CD4-positive, alpha-beta T cell treated with Interleukin-6 at 100 ng/mL for 8 hours (primary cell): Measurements from ENCODE around the gene SLC23A2.
"Not testable (repeated sequence)": the region's sequence is repeated elsewhere in the genome, so short reads cannot be mapped to it uniquely, and the experiment has no call there.

Experiments used
- DNase-seq: peaks from one replicate; pipeline ENCODE4 v3.0.0-alpha.2; 2020; ENCODE audit warnings: mixed read lengths, low spot score

The SLC23A2 gene

DNA sequence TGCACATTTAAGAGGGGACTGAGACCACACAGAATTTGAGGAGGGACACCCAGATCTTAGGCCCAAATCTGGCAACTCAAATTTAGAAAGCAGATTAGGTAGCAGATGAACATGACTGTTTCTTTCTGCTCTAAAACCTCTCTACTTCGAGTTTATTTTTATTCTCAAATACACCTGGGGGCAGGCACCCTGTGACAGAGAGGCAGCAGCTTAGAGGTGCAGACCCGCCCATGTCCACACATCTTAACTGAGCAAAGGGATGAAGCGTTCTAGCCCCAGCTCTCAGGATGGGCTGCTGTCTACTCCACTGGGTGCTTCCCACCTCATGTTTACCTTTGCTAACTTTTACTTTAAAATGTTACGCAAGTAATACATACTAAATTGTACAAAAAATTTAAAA lies 125.0 kb downstream of the SLC23A2 start:
- DNase-seq: no peak

DNA sequence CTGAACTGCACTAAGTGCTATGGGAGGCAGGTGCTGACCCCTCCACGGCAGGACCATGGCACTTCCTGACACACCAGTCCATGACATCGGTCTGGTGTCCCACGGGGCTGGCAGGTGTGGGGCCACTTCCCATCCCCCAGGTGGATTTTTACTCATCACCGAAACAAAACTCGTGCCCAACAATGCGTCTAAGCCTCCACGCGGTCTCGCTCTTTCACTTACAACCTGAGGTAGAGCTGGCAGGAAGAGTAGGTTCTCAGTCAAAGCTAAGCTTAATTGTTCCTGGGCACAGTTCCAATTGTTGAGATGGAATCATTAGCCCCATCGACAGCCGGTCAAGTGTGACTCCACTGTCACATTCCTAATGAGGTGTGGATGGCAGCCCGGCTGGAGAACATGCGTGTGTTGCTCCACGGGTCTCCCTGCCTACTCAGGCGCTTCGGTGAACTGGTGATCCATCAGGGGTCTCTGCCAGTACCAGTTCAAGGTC lies 125.7 kb downstream of the SLC23A2 start:
- DNase-seq: no peak

DNA sequence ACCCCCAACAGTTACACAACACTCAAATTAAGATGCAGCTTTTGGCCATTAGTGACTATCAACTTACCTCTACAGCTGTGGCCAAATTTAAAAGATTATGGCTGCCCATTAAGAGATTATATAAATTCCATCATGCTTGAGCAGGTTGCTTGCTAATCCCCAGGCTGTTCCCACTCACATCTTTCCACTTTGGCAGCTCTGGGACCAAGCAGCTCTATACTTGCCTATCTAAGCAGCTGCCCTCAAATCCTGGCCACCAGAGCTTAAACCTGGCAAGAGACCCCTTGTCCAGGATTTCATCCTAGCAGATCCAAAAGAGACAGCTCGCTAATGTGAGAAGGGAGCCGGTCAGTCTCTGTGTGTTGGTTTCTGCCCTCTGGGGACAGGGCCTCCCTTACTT lies 127.9 kb downstream of the SLC23A2 start:
- no peak for DNase-seq

DNA sequence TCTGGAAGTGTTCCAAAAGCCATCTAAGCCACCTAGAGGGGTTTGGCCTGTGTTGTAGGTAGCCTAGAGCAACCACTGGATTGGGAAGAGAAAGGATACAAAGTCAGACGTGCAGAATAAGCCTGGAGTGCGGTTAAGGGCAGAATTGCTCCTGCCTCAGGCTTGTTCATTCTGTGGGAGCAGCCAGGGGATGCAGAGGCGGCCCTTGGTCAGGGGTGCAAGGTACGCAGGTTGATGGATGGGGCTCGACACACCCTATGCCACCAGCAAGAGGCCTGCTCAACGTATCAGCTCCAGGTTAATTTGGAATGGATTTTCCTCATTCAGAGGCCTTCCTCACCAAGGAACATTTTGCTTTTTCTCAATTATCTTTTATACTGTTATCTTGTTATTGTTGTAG lies 129.8 kb downstream of the SLC23A2 start:
- no peak for DNase-seq

DNA sequence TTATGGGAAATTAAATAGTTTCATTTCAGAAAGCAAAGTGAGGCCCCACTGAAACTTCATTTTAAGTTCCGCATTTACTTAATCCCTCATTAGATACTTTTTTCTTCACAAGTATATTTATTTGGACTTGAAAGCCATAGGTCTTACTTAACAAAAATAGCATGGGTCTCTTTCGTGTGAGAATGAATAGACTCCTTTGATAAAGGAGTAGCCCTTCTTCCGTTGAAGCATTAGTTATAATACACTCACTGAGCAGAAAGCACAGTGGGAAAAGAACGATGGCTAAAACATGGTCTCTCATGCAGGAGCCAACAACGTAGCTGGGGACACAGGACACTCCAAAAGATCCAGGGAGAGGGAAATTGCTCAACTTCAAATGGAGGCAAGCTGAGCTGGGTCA lies 130.4 kb downstream of the SLC23A2 start:
- no peak for DNase-seq

DNA sequence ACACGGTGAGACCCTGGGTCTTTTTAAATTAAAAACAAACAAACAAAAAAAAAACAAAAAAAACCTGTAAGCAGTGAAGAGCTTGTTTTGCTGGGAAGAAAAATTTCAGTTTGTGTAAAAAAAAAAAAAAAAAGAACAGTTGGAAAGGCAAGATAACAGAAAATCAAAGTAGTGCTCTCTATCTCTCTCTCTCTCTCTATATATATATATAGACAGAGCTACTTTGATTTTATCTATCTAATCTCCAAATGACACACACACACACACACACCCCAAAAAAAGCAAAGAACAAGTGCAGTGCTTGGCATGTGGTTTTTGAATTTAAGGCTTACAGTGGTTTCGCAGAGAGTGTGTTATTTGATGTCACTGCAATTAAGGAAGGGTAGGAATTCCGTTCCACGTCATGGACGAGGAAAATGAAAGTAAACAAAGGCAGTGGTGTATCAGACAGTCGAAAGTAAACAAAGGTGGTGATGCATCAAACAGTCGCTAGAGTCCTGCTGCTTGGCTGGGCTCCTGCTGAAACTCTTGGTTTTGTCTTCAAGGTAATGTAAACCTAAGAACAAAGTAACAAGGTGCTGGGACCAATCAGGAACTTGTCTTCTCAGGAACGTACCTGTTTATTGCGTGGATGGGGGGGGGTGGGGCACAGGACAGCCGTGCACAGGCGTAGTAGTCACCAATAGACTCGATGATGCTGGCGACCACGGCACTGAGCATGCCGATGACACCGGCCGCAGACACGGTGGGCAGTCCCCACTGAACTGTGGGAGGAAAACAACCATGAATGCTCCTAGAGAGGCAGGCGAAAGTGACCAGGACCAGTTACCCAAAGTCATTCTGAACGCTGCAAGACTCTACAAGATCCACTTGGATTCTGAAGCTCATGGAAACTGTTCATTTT lies 131.8 kb downstream of the SLC23A2 start:
- peak; percentile 23 for DNase-seq

DNA sequence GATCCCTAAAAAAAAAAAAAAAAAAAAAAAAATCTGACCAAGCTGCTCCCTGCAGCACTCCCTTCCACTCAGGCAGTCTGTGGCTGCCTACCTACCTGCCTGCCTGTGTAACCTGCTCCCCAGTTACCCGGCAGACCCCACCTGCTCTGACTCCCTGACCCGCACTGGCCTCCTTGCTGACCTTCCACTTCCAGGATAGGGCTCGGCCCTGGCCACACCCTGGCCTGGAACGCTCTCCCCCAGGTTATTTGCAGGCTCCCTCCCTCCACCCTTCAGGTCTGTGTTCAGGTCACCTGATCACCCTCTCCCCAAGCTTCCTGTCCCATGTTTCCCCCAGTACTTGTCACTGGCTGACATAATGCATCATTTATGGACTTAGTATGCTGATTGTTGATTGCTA lies 134.3 kb downstream of the SLC23A2 start:
- no peak for DNase-seq

DNA sequence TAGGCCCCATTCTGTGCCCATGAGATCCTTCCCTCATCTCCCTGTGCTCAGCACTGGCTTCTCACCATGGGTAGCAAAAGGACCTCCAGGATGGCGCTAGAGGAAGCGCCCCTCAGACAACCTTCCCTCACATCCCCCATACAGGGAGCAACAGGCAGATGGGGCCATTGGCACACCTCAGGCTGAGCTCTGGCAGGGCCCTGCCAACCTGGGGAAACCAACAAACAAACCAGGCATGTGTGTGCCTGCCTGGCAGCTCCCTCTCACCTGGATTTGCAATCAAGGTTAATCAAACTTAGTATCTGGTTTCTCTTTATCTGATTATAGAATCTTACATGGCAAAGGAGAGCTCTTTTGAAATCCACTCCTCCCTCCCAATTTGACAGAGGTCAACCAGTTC lies 134.9 kb downstream of the SLC23A2 start:
- DNase-seq: no peak

DNA sequence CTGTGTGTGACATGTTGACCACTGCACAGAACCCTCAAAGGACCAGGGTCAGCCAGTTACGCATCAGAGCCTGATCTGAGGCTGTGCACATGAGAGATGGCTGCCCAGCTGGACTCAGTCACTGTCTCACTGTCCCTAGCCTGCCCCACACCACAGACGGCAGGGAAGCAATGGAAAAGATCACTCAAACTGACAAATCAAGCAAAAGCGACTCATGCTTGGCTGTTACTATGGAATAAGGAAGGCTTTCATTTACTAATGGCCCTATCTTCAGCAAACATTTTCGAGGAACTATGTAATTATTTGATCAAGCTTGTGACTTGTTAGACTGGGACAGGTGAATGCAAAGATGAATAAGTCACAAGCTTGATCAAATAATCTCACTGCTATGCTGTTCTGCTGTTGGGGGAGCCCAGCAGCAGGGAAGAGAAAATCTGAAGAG lies 137.0 kb downstream of the SLC23A2 start:
- no peak for DNase-seq

DNA sequence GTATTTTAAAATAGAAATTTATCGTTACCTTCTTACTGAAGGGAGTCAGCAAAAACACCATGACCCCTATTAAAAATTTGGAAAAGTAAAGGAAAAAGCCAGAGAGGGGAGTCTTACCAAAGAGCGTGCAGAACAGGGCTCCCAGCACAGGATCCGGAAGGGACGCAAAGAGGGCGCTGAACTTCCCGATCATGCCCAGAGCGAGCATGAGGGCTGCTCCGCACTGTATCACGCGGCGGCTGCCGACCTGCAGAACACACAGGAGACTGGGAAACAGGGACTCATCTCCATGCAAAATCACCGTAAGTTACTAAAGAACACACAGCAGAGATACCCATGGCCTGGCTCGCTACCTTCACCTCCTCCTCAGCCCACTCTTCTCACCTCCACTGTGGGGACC lies 138.6 kb downstream of the SLC23A2 start:
- no peak for DNase-seq

DNA sequence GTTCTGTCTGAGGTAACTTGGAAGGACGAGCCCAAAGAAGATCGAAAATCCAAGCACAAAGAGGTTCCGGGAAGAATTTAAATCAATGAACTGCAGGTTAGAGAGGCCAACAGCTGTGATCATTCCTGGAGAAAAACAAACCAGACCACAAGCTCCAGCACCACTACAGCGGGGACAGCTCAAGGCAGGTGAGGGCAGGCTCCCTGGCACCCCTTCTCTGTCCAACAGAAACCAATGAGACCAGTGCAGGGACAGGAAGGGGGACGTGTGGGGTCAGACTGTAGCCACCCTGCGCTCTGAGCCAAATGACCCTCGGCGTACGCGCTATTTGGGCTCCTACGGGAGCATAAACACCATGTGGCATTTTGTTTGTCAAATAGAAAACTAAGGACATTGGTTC lies 139.3 kb downstream of the SLC23A2 start:
- no peak for DNase-seq

DNA sequence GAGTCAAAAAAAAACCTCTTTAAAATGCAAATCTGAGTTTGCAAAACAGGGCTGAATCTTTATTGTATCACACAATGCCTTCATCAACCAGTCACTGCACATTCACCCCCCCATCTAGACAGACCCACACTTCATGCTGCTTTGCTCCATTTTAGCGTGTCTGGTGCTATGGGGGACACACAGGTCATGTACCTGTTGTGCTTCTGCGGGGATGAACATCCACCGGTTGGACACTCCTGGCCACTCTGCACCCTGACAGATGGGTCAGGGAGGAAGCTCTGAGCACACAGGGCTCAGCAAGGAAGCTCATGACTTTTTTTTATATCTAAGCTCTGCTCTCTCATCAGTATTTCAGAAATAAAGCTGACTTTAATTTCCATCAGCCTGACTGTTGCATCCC lies 143.3 kb downstream of the SLC23A2 start:
- DNase-seq: no peak

DNA sequence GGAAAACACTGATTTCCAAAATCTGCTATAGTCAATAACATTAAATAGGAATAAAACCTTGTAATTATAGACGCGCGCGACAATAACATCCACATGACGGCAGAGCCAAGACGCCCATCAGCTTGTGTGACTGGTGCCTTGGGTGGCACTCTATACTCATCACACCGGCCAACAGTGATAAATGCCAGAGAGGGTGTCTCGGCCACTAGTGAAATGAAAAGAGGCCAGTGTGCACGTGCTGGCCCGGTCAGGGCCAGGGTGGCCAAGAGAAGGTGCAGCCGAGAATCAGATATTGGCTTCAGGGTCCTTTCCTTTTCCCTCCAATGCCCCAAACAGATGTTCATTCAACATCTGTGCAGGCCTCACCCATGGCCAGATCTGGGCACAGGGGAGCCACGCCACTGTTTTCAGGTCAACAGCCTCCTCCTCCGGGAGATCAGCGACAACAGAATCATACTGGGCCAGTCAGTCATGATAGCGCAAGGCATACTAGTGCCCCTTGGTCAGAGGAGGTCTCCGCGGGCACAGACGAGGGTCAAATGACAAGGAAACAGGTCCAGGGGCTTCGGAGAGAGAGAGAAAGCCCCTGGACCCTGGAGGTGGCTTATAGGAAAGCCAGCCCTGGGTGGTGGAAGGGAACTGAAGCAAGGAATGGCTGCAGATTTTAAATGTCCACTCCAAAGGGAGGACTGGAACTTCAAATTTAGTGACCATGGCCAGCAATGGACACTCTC lies 145.1 kb downstream of the SLC23A2 start:
- DNase-seq: no peak

DNA sequence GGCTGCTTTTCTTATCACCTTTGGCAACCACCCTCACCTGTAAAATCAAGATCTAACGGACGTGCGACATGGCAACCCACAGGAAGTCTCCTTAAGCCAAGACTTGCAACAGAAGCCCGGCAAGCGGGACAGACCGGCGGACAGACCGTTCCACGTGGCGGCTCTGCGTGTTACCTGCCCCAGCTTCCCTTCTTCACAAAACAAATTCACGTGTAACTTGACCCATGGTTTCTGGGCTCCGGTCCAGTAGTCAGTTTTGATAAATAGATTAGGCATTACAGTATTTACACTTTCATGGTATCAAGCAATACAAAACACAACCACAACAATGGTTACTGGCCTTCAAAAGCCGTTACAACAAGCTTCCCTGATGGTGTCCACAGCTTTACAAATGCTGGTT lies 145.8 kb downstream of the SLC23A2 start:
- no peak for DNase-seq

DNA sequence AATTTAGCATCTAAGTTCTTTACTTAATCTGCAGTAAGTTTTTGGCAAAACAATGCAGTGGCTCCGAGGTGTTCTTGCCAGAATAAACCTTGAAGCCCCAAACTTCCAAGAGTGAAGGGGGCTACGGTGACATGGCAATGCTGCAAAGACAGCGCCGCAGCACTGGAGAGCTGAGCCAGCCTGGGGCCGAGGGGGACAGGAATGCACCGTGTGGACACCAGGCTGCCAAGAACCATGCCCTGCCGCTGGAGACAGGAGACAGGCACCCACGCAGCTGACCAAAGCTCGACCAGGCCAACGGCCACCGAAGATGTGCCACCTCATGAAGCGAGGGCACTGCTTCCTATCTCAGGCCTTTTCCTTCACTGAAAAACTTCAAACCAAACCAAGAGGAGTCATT lies 146.2 kb downstream of the SLC23A2 start:
- DNase-seq: no peak

DNA sequence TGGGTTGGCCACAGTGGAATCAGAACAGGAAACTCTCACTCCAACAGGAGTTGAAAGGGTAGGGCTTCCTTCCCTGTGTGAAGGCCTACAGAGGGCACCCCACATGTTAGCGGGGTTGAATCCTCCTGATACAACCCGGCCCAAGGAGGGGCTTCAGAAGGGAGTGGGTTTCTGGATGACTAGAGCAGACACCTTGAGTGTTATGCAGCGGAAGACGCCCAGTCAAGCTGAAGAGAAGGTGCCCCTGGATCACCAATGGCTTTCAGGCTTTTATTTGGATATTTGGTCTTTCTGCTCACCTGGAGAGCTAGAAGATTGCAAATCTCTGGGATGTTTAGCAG lies 146.8 kb downstream of the SLC23A2 start:
- no peak for DNase-seq

DNA sequence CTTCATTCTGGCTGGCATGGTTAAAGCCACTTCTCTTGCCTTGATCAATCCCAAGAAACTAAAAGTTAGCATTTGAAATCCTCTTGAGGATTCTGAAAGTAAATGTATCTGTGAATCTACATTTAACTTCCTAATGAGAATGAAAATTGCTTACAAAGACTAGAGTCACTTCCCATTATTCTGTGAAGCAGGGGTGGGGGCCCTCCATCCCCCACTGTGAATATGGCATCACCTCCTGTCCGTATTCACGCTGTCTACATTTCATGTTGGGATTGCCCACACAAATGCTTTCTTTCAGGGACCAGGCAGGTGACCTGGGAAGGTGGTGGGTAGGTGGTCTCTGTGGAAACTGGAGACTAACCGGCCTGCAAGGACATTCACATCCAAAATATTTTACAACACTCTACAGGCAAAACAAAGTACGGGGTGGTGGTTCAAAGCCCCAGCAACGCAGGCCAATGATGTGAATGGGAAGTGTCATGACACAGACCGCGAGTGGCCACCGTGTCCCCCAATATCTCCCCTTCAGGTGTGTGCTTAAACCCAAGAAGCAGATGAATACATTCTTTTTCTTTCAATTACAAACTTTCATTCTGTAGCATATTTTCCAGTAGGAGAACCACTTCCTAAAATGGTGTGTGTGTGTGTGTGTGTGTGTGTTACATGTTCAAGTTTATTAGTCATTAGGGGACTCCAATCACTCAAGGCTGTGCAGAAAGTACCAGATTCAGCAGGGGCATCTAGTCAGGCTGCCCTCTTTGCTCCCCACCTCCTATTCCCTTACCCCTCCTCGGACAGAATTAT lies 147.4 kb downstream of the SLC23A2 start:
- no peak for DNase-seq

DNA sequence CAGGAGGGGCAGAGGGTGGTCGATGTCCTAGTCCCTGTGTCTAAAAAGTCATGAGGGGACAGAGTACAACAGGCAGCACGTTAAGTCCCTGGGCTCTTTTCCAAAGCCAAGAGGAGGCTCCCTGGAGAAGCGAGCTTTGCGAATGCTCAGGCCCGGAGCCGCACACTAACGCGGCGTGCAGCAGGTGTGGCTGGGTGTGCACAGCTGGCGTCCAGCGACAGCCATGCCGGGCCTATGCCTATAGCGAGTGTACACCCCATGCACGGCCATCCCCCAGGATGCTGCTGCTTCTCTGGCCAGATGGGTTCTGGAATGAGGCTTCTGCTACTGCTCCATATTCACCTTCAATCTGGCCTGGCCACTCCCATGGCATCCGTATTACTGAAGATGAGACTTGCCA lies 148.3 kb downstream of the SLC23A2 start:
- DNase-seq: no peak

DNA sequence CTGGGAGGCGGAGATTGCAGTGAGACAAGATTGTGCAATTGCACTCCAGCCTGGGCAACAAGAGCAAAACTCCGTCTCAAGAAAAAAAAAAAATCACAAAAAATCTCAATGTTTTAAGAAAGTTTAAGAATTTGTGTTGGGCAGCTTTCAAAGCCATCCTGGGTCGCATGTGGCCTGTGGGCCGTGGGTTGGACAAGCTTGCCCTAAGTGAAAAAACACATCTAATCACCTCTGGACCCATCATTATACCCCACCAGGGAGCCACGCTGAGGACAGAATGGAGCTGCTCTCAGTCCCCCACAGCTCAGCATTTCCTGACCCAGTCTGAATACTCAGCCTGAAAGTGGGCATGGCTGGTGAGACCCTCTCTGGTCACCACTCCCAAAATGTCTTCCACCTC lies 150.3 kb downstream of the SLC23A2 start:
- no peak for DNase-seq

DNA sequence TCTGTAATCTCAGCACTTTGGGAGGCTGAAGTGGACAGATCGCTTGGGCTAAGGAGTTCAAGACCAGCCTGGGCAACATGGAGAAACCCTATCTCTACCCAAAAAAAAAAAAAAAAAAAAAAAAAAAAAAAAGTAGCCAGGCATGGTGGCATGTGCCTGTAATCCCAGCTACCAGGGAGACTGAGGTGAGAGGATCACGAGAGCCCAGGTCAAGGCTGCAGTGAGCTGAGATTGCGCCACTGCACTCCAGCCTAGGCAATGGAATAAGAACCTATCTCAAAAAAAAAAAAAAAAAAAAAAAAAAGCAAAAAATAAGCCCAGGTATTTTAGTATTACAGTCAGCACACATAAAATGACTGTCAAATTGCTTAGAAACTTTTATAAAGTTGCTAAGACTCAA lies 152.5 kb downstream of the SLC23A2 start:
- not testable (repeated sequence) for DNase-seq

DNA sequence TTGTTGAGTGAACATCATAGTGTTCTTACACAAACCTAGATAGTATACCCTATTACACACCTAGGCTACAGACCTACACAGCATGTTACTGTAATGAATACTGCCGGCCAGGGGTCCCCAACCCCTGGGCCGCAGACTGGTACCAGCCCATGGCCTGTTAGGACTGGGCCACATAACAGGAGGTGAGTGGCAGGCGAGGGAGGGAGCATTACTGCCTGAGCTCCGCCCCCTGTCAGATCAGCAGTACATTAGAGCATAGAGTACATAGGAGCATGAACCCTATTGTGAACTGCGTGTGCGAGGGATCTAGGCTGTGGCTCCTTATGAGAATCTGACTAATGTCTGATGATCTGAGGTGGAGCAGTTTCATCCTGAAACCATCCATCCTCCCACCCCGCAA lies 153.3 kb downstream of the SLC23A2 start:
- no peak for DNase-seq

DNA sequence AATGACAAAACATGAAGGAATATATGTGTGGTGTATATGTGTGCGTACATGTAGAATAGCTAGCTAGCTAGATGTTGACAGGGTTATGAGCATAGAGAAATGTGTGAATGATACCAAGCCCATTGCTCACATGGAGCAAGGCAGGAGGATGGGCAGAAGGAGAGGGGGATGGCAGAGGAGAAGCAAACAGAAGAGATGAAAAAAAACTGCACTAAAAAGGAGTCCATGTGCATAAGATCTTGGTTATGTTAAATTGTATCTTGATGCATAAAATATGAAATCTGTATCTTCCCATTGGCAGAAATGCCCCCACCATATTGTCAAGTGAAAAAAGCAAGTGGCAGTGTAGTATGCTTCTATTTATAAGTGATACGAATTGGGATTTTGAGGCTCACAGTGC lies 154.5 kb downstream of the SLC23A2 start:
- no peak for DNase-seq
